ENCODE data around the gene CDYL.

- peak in 10 of 11 experiments; percentile 5 to 64 (median 35) for TF ChIP-seq CTCF (IDR thresholded peaks at IDR 0.05 in 8 of 11, conservative IDR thresholded peaks at IDR 0.05 in 3 of 11)
- TF ChIP-seq POLR2AphosphoS5 (IDR thresholded peaks at IDR 0.05) = peak in 2 of 3 donors; percentile 18 to 43
- no peak for TF ChIP-seq POLR2A (IDR thresholded peaks at IDR 0.05)
Measured at GRCh38 chr6:4805553-4806336, 29.5 kb downstream of the CDYL start.
